Measurements from ENCODE around the gene ATP8B4.

ATP8B4 gene

DNA sequence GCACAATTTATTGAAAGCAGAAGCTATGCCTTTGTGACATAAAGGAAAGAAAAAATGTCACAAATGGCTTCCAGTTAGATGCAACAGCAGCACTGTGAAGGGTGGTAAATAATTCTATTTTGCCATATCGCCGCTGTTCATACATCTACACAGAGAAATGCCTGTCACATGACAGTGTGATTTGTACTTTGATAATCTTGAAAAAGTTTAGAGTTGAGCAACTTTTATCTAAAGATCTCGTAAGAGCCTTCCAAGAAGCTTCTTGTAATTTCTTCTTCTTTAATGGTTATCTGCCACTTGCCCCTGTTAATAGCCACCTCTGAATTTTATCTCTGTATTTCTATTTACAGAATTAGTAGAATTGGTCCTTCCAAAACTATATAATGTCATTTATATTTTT is 192.3 kb downstream of the ATP8B4 start:
- no peak for DNase-seq

DNA sequence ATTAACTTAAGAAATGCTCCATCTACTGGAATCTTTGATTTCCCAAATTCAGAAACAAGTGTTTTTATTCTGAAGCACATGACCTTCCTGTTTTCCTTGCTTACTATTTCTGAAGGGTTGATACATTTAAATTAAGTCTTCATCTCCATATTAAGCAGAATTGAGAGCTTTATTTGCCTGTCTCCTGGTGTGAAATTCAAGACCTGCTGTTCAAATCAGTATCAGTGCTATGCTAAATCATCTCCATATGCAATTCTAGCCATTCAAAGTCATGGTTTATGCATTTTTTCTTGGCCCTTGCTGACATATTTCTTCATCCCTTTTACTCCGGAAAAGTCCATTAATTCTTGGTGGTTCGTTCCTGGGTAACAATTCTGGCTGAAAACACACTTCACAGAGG is 195.4 kb downstream of the ATP8B4 start:
- no peak for DNase-seq

DNA sequence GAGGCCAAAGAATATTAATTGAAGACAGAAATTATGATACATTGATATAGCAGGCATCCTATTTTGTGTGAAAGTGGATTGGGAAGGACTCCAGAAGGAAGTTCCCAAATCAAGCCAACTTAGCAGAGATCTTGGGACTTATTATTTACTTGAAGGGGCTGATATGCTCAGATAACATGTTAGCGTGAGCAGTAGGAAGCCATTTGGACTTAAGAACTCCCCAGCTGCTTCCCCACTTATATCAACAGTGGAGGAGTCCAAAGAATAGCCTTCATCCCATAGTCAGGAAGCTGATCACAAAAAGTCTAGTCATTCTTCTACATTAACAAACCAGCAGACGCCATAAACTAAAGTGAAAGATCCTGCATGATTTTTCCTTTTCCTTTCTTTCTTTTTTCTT is 200.0 kb downstream of the ATP8B4 start:
- DNase-seq, result no peak

DNA sequence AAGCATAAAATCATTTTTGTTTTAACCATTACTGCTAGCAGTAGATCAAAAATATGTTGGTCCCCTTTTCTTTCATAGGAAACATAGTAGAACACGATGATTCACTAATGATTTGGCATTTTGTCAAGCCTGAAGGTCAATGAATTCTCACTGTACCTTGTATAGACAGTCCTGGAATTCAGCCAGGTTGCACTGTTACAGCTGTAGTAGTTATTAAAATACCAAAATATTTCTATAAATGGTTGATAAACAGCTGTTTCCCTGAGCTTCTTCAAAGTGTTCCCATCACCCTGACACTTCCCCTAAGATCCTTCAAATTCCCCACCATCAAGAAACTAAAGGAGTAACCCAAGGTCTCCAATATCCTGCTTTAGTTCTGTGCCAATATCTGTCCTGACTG is 200.9 kb downstream of the ATP8B4 start:
- DNase-seq, result no peak

DNA sequence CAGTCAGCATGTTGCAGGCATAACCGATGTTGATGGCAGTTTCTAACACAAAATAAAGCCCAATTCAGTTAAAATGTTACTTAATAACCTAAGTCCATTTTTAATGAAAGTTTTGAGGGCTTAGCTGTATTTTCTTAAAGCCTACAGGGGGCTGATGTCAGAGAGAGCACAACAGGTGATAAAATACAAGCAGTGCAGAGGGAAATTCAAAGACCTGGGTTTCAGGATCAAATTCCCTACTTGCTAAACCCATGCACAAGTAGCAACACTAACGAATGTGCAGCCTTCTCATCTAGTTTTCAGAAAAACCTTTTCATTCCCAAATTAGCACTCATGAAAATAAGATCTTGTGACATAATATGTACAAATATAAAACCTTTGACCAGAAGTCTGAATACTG is 202.0 kb downstream of the ATP8B4 start:
- DNase-seq, result no peak

DNA sequence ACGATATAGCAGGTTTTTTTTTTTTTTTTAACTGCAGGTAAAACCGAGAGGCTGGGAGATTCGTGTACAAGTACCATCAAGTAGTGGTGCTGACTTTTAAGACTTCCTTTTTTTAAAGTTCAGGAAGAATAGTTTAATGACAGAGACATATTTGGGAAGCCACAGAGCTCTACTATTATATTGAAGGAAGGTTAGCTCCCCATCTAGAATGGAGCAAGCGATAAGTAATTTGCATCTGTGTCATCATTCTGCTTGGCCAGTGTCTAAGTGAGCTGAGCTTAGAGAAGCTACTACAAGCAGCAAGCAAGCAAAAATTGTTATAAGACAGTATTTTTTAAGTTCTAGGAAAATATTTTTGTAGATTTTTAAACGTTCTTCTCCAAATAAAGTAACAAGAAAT is 203.2 kb downstream of the ATP8B4 start:
- no peak for DNase-seq

DNA sequence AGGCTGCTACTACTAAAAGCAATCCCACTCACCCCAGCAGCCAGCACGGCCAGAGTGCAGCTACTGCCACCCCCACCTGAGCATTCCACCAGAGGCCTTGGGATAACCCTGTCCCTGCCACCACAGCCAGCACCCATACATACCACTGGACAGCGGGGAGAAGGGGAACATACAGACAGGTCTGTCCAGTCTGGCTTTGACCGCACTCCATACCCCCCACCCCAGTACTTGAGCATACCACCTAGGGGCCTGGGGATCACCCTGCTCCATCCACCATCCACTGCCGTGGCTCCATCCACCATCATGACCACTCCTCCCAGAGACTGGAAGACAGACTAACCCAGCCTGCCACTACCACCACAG is 210.1 kb downstream of the ATP8B4 start:
- no peak for DNase-seq

DNA sequence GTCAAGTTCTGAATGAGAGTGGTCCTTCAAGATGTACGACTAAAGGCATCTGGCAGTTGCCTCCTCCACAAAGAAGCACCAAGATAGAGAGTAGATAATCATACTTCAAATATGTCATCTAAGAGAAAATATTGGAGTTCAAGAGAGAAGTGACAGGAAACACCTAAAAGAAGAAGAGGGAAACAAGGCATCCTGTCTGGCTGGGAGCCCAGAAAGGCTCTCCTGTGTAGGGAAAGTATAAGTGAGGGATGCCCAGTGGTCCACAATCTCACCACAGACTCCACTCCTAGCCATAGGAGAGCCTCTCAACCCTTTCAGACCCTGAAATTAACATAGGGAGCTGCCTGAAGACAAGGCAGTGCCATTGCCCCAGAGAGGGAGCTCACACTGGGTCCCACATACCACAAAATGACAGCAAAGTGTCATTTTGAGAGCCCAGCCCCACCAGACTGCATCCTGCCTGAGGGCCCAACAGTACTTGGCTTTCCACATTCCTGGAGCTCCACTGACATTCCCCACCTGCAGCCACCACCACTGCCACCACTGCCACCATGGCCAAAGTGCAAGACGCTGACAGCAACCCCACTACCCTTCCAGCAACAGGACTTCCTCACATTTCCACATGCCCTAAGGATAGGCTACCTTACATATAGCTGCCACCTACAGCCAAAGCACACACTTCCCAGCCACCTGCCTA is 210.6 kb downstream of the ATP8B4 start:
- no peak for DNase-seq

DNA sequence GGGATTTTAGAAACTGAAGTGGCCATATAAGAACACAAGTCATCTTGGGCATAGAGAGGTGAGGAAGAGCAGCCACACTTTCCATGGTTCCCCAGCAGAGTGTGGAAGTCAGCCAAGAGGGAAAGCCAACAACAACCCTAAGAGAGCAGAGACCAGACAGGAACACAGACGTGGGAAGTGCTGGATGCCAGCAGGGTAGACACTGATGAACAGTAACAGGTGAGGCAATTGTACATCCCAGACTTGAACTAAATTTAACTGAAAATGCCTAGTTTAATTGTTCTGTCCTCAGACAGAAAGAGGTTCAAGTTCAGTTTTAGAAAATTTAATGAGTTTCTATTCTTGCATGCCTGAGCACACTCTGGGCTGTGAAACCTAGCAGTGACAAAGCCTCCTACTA is 212.1 kb downstream of the ATP8B4 start:
- no peak for DNase-seq

DNA sequence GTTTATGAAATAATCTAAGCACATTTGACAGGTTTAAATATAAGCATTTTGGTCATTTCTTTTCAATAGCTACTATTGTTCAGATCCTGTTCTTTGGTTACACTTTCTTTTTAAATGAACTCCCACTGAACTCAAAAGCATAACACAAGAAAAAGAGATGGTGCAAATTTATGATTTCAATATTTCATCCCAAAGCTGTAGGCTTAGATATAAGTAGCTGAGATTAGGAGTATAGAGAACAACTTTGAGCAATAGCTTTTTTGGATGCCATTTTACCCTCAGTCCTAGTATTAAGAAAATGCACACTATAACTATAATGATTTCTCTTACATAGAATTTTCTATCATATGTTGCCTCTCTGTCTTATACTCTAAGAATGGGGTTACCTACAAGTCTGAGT is 213.8 kb downstream of the ATP8B4 start:
- no peak for DNase-seq

DNA sequence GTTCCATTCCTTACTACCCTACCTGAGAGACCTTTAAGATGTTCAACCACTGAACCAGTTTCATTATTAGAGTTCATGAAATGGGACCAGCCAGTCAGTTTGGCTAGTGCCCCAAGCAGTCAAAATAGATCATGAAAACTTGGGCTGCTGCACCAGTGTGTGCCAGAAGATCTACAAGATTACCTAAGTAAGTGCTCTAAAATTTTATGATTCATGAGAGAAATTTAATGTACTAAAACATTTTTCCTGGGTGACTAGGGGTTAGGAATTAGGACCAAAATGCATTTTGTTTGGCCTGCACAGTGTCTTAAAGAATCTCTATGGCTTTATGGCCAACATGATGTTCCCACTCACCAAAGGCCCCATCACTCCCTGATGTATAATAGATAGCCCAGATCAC is 214.7 kb downstream of the ATP8B4 start:
- DNase-seq, result no peak

DNA sequence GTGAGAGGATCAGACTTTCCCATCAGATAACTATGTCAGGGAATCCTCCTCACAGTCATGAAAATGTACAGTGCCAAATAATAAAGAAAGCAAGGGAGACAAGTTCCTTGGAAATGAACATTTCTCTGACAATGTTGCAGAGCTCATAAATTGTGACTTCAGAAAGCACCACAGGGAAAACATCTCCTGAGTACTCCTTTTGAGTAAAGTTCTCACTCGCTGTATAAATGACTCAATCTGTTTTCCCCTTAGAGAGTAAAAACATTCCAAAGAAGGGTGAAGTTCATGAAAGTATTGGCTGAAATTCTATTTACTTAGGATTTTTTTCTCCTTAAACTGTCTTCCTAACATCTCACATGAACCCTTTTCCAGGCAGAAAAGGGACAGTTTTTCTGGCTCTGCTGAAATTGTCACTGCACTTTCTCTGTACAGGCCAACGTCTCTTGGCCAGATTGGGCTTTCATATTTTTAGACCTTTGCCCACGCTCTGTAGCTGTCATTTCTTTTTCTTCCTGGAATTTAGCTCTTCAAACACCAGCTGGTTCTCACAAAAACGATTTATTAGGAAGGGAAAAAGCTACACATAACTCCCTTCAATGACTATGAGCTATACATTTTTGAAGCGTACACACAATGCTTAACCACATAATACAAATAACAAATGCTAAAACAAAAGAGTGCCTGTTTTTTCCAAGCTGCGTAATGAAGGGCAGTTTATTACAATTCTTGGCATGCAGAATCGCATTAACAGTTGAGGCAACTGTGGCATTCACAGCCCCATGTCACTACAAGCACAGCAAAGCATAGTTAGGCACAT is 216.1 kb downstream of the ATP8B4 start:
- no peak for DNase-seq

DNA sequence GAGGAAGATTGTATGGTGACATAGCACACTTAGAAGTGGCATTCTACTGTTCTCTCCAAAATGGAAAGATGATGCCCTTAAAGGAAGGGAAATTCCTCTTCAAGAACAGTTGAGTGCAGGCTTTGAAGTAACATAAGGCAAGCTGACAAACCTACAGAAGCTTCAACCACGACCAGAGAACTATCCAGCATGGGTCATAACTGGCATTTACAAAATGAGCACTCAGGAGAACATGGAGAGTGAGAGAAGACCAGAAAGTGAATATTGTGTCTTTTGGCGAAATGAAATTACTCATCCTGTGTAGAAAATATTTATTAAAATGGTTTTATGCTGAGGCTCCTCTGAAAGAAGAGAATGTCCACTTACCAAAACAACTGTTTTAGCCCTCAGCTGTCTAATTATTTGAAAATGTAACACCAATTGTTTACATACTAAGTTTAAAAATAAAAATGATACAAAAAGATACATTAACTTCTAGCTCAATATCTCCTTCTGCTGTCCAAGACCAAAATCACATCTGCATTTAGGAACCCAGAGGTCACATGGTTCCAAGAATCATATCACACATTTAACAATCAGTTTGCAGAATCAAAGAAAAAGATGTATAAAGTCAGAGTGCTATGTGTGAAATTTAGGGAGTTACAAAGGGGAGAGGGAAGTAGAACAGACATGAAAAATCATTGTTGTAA is 216.9 kb downstream of the ATP8B4 start:
- DNase-seq, result no peak

DNA sequence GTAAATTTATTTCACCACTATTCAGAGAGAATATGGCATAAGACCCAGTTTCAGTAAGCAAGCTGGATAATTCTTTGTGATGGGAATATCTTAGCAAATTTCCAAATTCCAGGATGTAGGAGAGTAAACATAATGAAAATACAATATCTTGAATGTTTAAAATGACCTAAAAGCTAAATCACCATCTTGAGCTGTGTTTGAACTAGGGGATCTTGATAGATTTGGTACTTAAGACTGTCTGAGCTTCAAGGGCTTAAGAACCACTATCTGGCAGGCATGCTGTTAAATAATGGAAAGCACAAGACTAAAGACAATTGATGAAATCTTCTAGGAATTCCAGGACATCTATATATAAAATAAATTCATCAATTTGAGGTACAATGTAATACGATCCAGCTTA is 217.7 kb downstream of the ATP8B4 start:
- DNase-seq, result no peak

DNA sequence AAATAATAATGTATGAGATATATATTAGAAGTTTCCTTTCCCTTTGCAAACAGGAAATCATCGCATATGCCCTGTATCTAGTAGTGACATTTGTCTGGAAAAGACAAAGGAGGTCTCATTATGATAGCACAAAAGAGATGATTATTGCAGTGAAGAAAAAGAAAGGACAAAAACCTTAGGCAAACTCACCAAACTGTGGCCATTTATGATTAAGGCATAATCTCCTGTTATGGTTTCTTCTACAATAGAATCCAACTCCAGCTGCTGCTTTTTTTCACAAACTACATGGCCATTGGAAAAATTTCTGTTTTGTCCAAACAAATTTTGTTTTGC is 218.2 kb downstream of the ATP8B4 start:
- no peak for DNase-seq

DNA sequence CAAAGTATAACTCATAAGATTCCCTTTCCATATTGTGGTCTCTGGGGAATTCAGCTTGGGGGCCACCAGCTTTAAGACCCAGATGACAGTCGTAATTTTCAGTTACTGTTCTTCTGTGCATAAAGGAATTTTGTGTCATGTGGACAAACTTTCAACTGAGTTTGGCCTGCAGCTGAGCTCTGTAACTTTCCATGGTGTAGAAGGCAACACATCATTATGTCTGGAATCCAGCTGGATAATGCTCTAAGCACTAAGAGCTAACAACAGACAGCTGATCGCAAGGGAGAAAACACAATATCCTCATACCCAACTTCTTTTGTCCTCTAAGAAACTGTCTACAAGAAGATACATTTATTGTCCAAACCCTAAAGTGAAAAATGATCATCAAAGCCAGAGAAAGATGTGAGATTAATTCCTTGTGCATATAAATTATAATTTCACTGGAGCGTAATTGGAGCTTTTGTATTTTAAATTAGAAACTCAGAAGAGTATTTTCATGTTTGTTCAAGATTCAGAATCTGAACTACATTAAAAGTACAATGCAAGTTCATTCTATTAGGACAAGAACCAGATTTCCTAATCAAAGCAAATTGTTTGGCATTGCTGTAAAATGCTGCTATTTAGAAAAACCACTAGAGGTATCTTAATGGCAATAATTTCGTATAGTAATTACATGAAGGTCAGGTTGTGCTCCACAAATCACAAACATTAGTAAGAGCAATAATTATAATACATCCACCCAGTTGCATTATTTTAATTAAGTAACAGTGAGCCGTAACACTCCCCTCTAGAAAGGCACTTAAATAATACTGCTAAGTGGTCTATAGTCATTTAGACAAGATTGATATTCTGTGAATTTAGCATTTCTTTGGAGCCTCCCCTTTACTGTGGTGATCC is 218.8 kb downstream of the ATP8B4 start:
- DNase-seq, result no peak

DNA sequence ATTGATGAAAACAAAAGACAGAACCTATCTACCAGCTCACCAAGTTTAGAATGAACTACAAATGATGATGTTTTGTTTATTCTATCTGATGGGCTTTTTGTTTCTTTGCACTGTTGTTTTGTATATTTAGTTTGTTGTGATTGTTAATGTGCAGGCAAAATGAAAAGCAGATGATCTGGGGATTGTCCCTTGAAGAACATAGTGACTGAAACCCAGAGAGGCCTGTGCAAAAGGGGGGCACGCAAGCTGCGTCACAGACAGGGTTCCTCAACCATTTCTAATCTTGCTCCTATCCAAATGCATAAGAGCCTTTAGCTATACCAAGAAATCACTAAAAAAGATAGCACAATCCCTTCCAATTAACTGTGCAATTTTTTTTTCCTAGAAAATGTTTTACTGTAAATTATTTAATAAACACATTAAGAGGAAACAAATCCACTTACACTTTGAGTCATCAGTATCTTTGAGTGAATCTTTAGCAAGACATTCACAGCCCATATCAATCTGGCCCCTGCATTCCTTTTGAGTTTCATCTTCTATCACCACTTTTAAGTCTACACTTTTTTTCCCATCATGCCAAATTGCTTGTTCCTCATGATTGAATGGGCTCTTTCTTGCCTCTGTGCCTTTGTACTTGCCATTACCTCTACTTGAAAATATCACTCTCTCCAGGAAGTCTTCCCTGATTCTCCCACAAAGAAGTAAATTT is 220.3 kb downstream of the ATP8B4 start:
- no peak for DNase-seq

DNA sequence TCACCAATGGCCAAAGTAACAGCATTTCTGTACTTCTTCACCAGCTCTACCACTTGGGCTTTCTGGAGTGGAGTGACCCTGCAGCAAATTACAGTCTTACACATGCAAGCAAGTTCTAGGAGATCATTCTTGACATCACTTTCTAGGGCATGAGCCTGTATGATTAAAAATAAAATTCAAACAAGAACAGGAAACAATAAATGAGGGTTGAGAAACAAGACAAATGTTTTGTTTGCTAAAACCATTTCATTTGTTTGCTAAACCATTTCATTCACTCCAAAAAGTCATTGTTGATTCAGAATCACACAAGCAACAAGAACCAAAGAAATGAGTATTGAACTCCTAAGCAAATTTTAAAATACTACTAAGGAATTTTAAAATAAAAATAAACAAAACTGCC is 220.9 kb downstream of the ATP8B4 start:
- DNase-seq, result no peak

DNA sequence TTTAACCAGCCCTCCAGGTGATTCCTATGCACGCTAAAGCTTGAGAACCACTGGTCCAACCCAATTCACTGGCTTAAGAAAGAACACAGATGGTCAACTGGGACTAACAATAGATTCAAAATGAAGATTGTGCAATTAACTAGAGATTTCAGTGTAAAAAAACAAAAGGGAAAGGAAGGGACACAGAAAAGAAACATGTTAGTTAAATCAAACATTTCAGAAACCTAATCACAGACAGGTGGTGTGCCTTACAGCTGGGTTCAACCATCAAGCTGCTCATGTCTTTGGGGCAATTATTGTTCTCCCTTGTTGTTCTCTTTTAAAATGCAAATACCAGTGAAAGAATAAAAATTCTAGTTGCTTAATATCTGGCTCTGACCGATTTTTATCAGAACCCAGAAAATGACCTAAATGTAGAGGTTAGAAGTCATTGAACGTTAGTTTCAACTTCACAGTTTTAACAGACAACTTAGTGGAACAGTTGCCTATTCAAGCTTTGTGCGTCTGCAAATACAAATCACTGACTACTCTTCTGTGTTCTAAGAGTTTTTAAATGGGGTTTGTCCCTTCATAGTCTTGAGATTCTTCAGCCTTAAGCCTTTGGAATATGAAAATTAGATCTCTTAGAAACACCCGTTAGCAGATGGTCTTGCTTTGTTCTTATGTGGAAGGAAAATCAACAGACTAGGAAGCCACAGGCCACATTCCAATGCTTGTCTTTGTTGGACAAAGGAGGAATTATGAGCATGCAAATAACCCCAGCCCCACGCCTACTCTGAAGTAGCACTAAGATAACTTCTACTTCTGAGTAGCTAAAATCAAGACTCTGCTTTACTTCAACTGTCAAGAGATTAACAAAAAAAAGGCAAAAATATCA is 223.4 kb downstream of the ATP8B4 start:
- DNase-seq, result no peak

DNA sequence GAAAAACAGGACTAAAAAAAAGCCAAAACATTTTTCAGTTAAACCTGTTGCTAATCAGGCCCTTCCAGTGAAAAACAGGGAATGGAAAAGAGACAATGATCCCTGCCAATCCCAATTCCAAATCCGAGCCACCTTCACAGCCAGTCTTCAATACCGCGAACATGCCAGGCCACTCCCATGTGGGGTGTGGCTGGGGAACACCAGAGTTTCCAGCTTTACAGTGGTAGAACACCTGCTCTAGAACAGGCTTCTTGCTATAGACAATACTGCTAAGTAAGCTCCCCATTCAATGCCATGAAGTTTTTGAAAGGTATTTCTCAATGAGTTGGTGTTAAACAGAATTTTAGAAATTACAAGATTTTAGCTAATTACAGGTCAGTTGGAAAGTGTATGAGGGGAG is 228.3 kb downstream of the ATP8B4 start:
- no peak for DNase-seq

DNA sequence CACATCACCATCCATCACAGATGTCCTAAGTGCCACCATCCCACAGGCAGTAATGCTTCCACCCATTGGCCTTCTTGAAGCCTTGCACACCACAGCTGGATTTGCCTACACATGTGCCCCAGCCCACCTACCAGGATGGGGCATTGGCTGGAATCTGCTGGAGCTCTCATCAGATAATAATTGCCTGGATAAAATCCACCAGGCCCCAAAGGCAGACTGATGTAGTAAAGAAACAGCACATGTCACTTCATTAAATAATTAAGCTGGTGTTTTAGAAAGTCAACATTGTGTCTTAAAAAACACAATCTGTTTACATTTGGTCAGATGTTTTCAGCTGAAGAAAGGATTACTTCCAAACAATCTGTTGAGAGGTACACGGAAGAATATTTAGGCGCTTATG is 229.5 kb downstream of the ATP8B4 start:
- DNase-seq, result no peak

DNA sequence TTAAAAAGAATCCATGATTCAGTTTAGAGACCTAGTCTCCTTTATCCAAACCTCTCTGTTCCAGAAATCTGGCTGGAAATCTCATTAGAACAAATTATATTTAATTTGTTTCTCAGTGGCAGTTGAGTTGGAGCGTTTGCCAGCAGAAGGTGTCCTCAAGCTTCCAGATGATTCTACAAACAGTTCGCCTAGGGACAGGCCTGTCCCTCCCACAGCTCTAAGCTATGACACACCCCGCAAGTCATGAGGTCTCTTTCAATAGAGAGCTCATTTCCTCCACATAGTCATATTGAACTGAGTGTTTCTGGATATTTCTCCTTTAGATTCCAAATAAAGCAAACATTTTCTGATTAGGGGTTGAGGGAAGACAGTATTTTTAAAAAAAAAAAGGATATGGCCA is 230.3 kb downstream of the ATP8B4 start:
- no peak for DNase-seq

Data from activated naive CD4-positive, alpha-beta T cell treated with Interleukin-2 at 50 U/mL for 16 hours (primary cell).